WTC11 (cell line): ENCODE results near the gene RASGRF1.

Experiments used
- CTCF ChIP-seq: fragments of 200-600 bp; IDR thresholded peaks from 2 replicates; pipeline ENCODE4 v1.8.0; 2022; ENCODE audit warnings: antibody characterized with exemption
- E2F1 ChIP-seq: sonication (generic); formaldehyde crosslinking; IDR thresholded peaks from 2 replicates; pipeline ENCODE4 v1.8.0; 2022; ENCODE audit warnings: mild to moderate bottlenecking, missing genetic modification reagents
- ELF4 ChIP-seq: sonication (generic); formaldehyde crosslinking; IDR thresholded peaks from 2 replicates; pipeline ENCODE4 v1.8.1; 2022; ENCODE audit warnings: low read depth, mild to moderate bottlenecking, moderate library complexity, missing genetic modification reagents
- GABPB1 ChIP-seq: sonication (generic); formaldehyde crosslinking; IDR thresholded peaks from 2 replicates; pipeline ENCODE4 v1.8.1; 2023; ENCODE audit warnings: mild to moderate bottlenecking, missing genetic modification reagents
- JAZF1 ChIP-seq: fragments of 250-450 bp; sonication (Bioruptor Pico); IDR thresholded peaks from 2 replicates; pipeline ENCODE4 v1.9.0; 2021; ENCODE audit warnings: moderate library complexity, mild to moderate bottlenecking, inconsistent platforms
- MAX ChIP-seq: sonication (generic); formaldehyde crosslinking; IDR thresholded peaks from 2 replicates; pipeline ENCODE4 v1.8.0; 2022; ENCODE audit warnings: mild to moderate bottlenecking, missing genetic modification reagents
- MYBL2 ChIP-seq: sonication (generic); formaldehyde crosslinking; IDR thresholded peaks from 2 replicates; pipeline ENCODE4 v1.8.1; 2023; ENCODE audit warnings: mild to moderate bottlenecking, moderate library complexity, missing genetic modification reagents
- TF ChIP-seq, protein P1 (sequence below): sonication (generic); formaldehyde crosslinking; IDR thresholded peaks from 2 replicates; pipeline ENCODE4 v1.8.1; 2022; ENCODE audit warnings: low read depth, missing genetic modification reagents, borderline replicate concordance

- no peak for TF ChIP-seq MYBL2
- TF ChIP-seq CTCF, result no peak
- TF ChIP-seq, protein P1, sequence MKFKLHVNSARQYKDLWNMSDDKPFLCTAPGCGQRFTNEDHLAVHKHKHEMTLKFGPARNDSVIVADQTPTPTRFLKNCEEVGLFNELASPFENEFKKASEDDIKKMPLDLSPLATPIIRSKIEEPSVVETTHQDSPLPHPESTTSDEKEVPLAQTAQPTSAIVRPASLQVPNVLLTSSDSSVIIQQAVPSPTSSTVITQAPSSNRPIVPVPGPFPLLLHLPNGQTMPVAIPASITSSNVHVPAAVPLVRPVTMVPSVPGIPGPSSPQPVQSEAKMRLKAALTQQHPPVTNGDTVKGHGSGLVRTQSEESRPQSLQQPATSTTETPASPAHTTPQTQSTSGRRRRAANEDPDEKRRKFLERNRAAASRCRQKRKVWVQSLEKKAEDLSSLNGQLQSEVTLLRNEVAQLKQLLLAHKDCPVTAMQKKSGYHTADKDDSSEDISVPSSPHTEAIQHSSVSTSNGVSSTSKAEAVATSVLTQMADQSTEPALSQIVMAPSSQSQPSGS (CRISPR knock-in tag), result no peak
- TF ChIP-seq JAZF1 (CRISPR knock-in tag), result no peak
- no peak for TF ChIP-seq E2F1 (CRISPR knock-in tag)
- TF ChIP-seq GABPB1 (CRISPR knock-in tag), result peak; percentile 53; the same call in 1 of the 2 replicates
- TF ChIP-seq ELF4 (CRISPR knock-in tag), result no peak
- TF ChIP-seq MAX (CRISPR knock-in tag), result no peak
Observed at GRCh38 chr15:78996894-78997275, 93.7 kb downstream of the RASGRF1 start.
